Measurements from ENCODE around the gene PDIA4.
"Not testable (repeated sequence)": the region's sequence is repeated elsewhere in the genome, so short reads cannot be mapped to it uniquely, and the experiment has no call there.

PDIA4 gene

GRCh38 chr7:149004405-149005370, 23.6 kb downstream of the PDIA4 start:
- in situ Hi-C loops (cut with MboI; ENCODE audit: low sequenced_read_pairs), result no loop called here

GRCh38 chr7:149003560-149004305, 24.6 kb downstream of the PDIA4 start:
- in situ Hi-C loops (cut with MboI; ENCODE audit: low sequenced_read_pairs), result no loop called here

GRCh38 chr7:149003018-149003417, 25.3 kb downstream of the PDIA4 start:
- in situ Hi-C loops (cut with MboI; ENCODE audit: low sequenced_read_pairs), result no loop called here

- in situ Hi-C loops (cut with MboI; ENCODE audit: low sequenced_read_pairs), result no loop called here
These were observed 25.7 kb downstream of the PDIA4 start for GRCh38 chr7:149002604-149003003.

- in situ Hi-C loops (cut with MboI; ENCODE audit: low sequenced_read_pairs), result no loop called here
These were observed 26.8 kb downstream of the PDIA4 start for GRCh38 chr7:149001427-149002068.

DNA sequence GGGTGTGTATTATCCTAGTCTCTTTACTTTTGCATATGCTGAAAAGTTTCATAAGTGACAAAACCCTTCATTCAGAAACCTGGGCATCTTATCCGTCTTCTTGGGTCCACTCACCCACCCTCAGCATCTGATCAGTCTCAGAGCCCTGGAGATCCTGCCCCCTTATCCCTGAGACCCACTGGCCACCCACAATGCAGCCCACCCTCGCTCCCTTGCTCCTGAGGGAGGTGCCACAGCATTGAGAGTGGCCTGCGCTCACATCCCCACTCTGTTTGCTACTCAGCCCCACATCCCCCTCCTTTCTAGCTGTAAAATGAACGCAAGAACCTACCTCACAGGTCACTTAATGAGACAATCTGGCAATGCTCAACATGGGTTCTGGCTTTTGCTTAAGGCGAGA, 27.3 kb downstream of the PDIA4 start:
- in situ Hi-C loops (cut with MboI; ENCODE audit: low sequenced_read_pairs), result no loop called here

- in situ Hi-C loops (cut with MboI; ENCODE audit: low sequenced_read_pairs), result no loop called here
These were observed 29.1 kb downstream of the PDIA4 start for GRCh38 chr7:148999192-148999591.

DNA sequence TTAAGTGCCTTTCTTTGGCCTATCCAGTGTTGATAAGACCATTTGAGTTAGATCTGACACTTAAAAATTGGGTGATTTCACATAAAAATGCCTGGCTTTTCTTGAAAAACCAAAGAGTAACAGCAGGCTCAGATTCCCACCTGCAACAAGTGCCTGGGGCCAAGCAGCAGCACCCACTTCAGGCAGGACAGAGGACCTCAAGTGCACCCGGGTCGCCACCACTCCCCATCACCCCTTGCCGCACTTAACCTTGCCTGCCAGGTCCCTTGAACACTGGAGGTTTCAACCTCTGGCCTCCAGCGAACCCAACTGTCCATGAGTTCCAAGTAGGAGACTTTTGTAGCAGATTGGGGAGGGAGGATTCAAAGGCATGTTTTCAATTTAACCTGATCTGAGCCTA, 30.8 kb downstream of the PDIA4 start:
- in situ Hi-C loops (cut with MboI; ENCODE audit: low sequenced_read_pairs), result no loop called here

DNA sequence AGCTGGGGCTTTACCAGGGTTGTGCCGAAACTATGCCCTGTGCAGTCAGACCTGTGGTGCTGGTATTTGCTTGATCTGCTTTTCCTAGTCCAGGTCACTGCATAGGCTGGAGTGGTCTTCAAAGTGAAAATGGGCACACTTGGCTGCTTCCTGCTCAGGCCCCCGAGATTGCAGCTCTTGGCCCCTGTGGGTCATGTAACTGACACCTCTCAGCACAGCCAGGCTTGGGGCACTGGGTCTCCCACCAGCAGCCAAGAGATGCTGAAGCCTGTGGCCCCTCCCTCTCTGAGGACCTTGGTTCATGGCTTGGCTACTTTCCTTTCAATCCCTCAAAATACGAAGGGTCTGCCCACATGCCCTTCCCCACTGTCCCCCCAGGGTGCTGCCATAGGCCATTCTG, 33.7 kb downstream of the PDIA4 start:
- in situ Hi-C loops (cut with MboI; ENCODE audit: low sequenced_read_pairs), result no loop called here

- in situ Hi-C loops (cut with MboI; ENCODE audit: low sequenced_read_pairs), result no loop called here
These were observed 35.1 kb downstream of the PDIA4 start for GRCh38 chr7:148993193-148993592.

DNA sequence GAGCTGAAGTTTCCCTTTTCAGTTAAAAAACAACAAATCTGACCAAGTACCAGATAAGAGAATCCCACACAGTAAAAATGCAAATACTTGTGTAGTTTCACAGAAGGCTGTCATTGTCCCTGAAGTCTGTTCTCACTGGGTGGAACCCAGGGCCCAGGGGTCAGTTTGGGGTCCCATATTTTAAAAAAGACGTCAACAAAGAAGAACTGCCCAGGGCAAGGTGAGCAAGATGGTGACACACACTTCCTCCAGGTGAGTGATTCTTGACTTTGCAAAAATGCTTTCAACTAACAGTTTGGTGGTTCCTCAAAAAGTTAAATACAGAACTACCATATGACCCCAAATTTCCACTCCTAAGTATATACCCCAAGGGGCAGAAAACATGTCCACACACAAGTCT, 36.8 kb downstream of the PDIA4 start:
- in situ Hi-C loops (cut with MboI; ENCODE audit: low sequenced_read_pairs), result no loop called here

- in situ Hi-C loops (cut with MboI; ENCODE audit: low sequenced_read_pairs), result no loop called here
These were observed 40.4 kb downstream of the PDIA4 start for GRCh38 chr7:148987751-148988512.

DNA sequence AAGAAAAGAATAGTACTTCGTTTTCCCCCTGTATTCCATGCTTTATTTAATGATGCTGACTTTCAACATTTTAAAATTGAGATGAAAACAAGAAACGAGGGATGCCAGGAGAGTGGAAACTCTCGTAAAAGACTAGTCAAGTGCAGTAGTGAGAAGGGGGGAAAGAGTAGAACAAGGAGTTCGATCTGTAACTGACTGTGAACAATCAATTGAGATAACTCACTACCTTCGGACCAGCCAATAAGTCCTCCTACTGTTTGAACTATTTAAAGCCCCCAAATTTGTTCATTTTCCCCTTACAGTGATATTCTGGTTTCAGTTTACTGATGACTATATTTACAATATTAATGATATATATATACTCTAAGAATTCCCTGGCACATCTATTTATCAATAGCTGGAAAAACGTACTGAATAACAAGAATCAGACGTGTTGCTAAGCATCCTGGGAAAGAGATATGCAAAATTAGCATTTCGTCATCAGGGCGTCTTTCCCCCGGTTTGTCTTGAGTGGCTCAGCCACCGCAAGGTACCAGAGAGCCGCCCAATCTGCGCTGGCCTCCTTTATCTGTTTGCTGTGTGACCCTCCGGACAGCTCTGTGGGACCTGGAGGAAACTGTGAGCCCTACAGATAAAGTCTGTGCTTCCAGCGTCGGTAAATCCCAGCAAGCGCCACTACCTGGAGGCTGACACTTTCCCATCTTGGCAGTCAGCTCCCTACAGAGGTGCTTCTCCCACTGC, 41.1 kb downstream of the PDIA4 start:
- in situ Hi-C loops (cut with MboI; ENCODE audit: low sequenced_read_pairs), result no loop called here

GRCh38 chr7:148986742-148987009, 41.6 kb downstream of the PDIA4 start:
- in situ Hi-C loops (cut with MboI; ENCODE audit: low sequenced_read_pairs), result no loop called here

GRCh38 chr7:148983200-148984146, 44.8 kb downstream of the PDIA4 start:
- in situ Hi-C loops (cut with MboI; ENCODE audit: low sequenced_read_pairs), result no loop called here

DNA sequence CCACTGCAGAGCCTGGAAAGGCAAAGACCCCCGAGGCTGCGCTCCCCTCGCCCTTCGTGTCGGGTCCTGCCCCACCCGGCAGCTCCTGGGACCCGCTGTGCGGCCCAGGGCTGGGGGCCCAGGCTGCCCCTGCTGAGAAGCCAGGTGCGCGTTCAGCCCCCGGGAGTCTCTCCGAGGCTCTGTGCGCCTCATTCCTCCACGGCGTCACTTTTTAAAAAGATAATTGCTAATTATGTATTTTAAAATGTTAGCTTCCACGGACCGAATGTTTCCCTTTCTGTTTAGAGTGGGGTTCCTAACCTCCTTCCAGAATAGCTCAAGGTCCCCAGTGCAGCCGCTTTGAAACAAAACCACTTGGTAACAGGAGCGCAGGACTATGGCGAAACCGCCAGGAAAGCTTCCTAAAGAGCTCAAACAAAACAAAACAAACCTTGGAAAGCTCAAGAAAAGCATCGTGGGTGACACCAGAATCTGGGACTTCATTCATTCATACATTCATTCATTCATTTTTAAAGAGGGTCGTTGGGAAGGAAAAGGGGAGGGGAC, 45.6 kb downstream of the PDIA4 start:
- in situ Hi-C loops (cut with MboI; ENCODE audit: low sequenced_read_pairs), result no loop called here

DNA sequence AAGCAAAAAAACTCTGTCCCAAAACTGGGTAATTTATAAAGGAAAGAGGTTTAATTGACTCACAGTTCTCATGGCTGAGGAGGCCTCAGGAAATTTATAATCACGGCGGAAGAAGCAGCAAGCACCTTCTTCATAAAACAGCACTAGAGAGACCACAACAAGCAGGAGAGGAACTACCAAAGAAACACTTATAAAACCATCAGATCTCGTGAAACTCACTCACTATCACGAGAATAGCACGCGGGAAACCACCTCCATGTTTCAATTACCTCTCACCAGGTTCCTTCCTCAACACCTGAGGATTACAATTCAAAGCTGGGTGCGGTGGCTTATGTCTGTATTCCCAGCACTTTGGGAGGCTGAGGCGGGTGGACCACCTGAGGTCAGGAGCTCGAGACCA, 48.5 kb downstream of the PDIA4 start:
- in situ Hi-C loops (cut with MboI; ENCODE audit: low sequenced_read_pairs), result no loop called here

DNA sequence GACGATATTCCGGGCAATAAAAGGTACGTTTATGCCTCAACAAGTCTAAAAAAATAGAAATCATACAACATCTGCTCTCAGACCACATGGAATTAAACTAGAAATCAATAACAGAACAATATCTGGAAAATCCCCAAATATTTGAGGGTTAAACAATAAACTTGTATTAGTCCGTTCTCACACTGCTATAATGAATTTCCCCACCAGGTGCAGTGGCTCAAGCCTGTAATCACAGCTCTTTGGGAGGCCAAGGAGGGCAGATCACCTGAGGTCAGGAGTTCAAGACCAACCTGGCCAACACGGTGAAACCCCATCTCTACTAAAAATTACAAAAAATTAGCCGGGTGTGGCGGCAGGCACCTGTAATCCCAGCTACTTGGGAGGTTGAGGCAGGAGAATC, 49.2 kb downstream of the PDIA4 start:
- in situ Hi-C loops (cut with MboI; ENCODE audit: low sequenced_read_pairs), result not testable (repeated sequence)

GRCh38 chr7:148978091-148978490, 50.2 kb downstream of the PDIA4 start:
- in situ Hi-C loops (cut with MboI; ENCODE audit: low sequenced_read_pairs), result no loop called here

All from hTERT RPE-1 (cell line).